Type B pancreatic cell (in vitro differentiated cells): ENCODE data around the gene RELCH. TPM values are rescaled to one million over a fixed set of nuclear protein-coding genes. Genes with fewer than 3 reads are reported as not detected.

ENCODE experiments used
- DNase-seq: peaks from one replicate; pipeline ENCODE4 v3.0.0; 2021; ENCODE audit warnings: mixed read lengths; ENCODE audit not compliant: unreplicated experiment; ENCODE audit errors: extremely low spot score
- H3K27ac Mint-ChIP-seq: 2 replicates; pipeline ENCODE4 v1.8.0; 2021; ENCODE audit warnings: mild to moderate bottlenecking, mixed read lengths
- H3K27me3 Mint-ChIP-seq: 2 replicates; pipeline ENCODE4 v1.8.0; 2021; ENCODE audit warnings: mixed read lengths
- H3K36me3 Mint-ChIP-seq: 2 replicates; pipeline ENCODE4 v1.8.0; 2021; ENCODE audit warnings: mixed read lengths
- H3K4me1 Mint-ChIP-seq: one replicate; pipeline ENCODE4 v1.8.0; 2021; ENCODE audit warnings: mixed read lengths; ENCODE audit not compliant: unreplicated experiment
- H3K4me3 Mint-ChIP-seq: 2 replicates; pipeline ENCODE4 v1.8.0; 2021; ENCODE audit warnings: mild to moderate bottlenecking, mixed read lengths
- H3K9me3 Mint-ChIP-seq: 2 replicates; pipeline ENCODE4 v1.8.0; 2021; ENCODE audit warnings: mixed read lengths
- CTCF ChIP-seq: fragments of 200-600 bp; sonication (generic); conservative IDR thresholded peaks from 2 replicates; pipeline ENCODE4 v1.5.0; 2021; ENCODE audit warnings: antibody characterized with exemption, mild to moderate bottlenecking
- long read RNA-seq: library from polyadenylated mRNA; unstranded; transcript quantifications from one replicate; pipeline ENCODE4 v2.0.0, GENCODE V29; 2020
- total RNA-seq: library from RNA; stranded (reverse); gene quantifications from 2 replicates; pipeline ENCODE4 v1.2.1, GENCODE V29; 2021; ENCODE audit warnings: low replicate concordance

RELCH gene
- total RNA-seq = 27.4 and 30.6 TPM in 2 replicates
- long read RNA-seq, partial matches to known transcripts = 2 of 7 reads
- long read RNA-seq, other reads (novel, unspliced or antisense) = 5 of 7 reads

DNA sequence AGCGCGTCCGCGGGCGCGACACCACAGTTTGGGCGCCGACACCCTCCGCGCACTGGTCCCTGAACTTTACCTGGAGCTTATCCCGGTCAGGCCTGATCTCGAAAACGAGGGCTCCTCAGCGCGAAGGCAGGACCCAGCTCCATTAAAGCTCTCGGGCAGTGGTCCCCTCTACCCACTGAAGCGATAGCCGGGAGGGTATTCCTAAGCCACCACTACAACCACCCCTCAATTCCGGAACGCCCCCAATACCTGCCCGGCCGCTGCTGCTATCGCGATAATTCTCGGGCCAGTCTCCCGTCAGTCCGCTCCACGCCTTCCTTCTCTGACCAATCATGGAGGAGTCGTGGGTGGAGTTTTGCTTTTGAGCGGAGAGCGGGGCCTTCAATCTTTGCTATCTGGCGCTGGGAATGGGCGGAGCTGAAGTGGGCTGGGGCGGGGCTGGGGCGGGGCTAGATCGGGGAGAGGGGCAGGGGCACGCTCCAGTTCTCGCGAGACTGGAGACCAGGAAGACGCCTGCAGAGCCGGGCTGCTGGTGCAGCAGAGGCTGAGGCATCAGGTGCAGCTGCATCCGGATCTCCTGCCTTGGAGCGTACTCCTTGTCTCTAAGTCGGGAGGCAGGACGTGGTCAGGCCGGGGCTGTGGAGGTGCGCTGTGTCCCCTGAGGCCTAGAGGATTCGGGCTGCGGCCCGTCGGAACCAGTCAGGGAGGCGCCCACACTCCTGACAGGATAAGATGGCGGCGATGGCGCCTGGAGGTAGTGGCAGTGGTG, at the start of gene RELCH, which contains the start of gene PIGN:
RELCH (plus strand) TSS at position 482 of the 769 bp plus-strand sequence; CDS start at position 733, 251 bp downstream.
PIGN (minus strand) TSS at position 283 of the 769 bp plus-strand sequence. CDS start 25,703 bp downstream, outside the sequence.
- Mint-ChIP-seq H3K36me3 (peaks cover 8% of the 10 kb centered on the region), H3K27ac (peak within 1 kb of the TSS; percentile 95), H3K27me3 (no peaks in the 10 kb centered on the region), H3K4me3 (peak within 1 kb of the TSS; percentile 97), H3K9me3 (no peaks in the 10 kb centered on the region), H3K4me1 (peaks cover 34% of the 10 kb centered on the region)
- DNase-seq = peak; percentile 93
- no peak for TF ChIP-seq CTCF

DNA sequence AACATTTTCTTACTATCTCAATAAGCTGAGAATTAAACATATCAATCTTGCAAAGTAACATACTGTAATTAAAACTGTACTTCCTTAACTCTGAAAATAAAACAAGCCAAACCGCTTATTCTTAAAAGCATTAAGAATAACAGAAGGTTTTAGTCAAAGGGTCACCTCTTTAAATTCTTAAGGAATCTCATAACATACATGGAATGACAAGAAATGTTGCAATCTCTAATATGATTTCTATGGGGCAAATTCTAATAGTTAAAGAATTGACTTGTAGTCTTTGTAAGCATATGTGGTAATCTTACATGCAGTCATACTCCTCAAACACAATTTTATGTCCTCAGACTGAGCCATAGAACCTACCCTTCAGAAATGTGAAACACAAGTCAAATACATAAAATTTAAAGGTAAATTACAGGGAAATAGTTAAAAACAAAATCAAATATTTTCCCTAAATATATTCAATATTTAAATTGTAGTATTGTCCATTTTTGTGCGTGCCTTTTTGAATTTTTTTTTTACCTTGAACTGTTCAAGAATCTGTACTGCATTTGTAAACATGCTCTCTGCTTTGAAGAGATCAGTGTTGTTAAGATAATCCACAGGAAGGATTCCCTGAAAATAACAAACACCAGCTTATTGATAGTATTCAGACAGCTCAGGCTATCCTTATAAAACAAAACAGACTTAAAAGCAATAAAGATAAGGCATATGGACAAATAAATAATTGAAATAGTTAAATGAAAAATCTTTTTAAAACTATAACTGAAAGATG, 48.4 kb upstream of the RELCH start:
- no peaks in the 10 kb centered on the region for H3K9me3 Mint-ChIP-seq

GRCh38 chr18:62140259-62140658, 46.8 kb upstream of the RELCH start:
- no peak for DNase-seq
- no peak for TF ChIP-seq CTCF
- Mint-ChIP-seq H3K4me3 (no peak overlapping the region), H3K27me3 (no peaks in the 10 kb centered on the region), H3K4me1 (no peaks in the 10 kb centered on the region), H3K36me3 (peaks cover 15% of the 10 kb centered on the region), H3K27ac (no peak overlapping the region), H3K9me3 (no peaks in the 10 kb centered on the region)

More for the DNA sequence above, 48.4 kb upstream of the RELCH start:
- H3K27ac Mint-ChIP-seq = no peak overlapping the region
- no peak overlapping the region for H3K4me3 Mint-ChIP-seq
- peaks cover 14% of the 10 kb centered on the region for H3K36me3 Mint-ChIP-seq
- H3K4me1 Mint-ChIP-seq = peaks cover 4% of the 10 kb centered on the region
- H3K27me3 Mint-ChIP-seq = no peaks in the 10 kb centered on the region
- no peak for TF ChIP-seq CTCF
- no peak for DNase-seq

DNA sequence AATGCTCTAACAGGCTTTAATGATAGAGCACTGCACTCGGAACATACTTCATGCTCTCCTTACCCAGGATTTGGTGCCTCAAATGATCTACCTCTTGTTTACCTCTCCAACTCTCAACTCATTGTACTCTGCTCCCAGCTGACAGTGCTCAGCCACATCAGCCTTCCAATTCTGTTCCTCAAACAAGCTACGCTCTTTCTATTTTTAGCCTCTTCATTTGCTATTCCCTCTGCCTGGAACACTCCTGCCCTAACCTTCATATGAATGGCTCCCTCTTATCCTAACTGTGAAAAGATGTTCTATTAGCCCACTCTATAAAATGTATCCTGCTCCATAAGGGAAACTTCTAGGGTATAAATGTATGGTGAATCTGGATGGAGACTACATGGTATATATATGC, 42.7 kb upstream of the RELCH start:
- H3K27me3 Mint-ChIP-seq = no peaks in the 10 kb centered on the region
- no peaks in the 10 kb centered on the region for H3K4me1 Mint-ChIP-seq
- no peak for TF ChIP-seq CTCF
- H3K27ac Mint-ChIP-seq = no peak overlapping the region
- DNase-seq = no peak
- H3K4me3 Mint-ChIP-seq = no peak overlapping the region
- no peaks in the 10 kb centered on the region for H3K9me3 Mint-ChIP-seq
- peaks cover 4% of the 10 kb centered on the region for H3K36me3 Mint-ChIP-seq

DNA sequence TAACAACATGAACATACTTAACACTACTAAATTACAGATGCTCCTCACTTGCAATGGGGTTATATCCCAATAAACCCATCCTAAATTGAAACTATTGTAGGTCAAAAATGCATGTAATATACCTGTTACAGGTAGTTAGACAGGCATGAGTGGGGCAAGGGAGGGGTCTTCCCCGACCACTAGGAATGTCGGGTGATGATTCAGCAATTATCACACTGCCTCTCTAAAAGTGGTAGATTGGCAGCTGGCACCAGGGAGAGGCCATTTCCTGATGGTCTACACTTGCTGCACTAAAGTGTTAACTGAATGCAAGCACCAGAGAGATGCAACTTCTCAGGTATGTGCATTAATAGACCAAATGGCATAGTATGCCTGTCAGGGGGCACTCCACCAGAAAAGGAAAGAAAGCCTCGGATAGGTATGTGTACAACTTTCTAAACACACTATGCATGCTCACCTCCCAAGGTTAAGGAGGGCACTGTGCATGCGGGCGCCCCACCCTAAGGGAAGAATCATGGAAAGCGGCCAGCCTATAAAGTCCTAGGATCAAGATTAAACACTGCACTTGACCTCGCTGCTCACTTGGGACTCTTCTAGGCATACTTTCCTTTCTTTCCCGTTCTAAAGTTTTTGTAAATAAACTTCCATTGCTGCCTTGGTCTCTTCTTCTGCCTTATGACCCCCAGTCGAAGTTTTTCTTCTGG, 35.8 kb upstream of the RELCH start:
- no peaks in the 10 kb centered on the region for H3K27me3 Mint-ChIP-seq
- TF ChIP-seq CTCF = no peak
- no peaks in the 10 kb centered on the region for H3K4me1 Mint-ChIP-seq
- H3K27ac Mint-ChIP-seq = no peak overlapping the region
- no peak overlapping the region for H3K4me3 Mint-ChIP-seq
- H3K9me3 Mint-ChIP-seq = no peaks in the 10 kb centered on the region
- DNase-seq = no peak
- peaks cover 5% of the 10 kb centered on the region for H3K36me3 Mint-ChIP-seq
